C4-2B (cell line): ENCODE results near the gene PLXND1.

Experiments used
- ZFX ChIP-seq: fragments of 450-650 bp; IDR thresholded peaks from 2 replicates; pipeline ENCODE4 v1.6.1; 2017
- TF ChIP-seq, protein P1 (sequence below): fragments of 450-650 bp; conservative IDR thresholded peaks from 2 replicates; pipeline ENCODE4 v1.5.1; 2017; ENCODE audit warnings: mild to moderate bottlenecking

DNA sequence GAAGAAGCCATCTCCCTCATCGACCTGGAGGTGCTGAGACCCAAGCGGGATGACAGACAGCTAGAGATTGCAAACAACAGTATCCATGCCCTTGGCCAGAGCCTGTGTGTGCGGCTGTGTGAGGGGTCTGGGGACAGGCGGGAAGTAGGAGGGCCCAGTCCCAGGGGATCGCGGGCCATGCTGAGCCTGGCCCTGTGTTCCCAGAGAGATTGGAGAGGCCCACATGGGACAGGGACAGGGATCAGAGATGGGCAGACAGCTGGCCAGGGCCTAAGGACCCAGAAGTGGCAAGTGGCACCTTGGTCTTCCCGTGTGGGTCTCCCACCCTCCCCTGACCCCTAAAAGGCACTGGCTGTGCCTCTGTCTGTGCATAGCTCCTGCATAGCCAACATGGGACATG, 89.0 kb downstream of the PLXND1 start:
- TF ChIP-seq, protein P1, sequence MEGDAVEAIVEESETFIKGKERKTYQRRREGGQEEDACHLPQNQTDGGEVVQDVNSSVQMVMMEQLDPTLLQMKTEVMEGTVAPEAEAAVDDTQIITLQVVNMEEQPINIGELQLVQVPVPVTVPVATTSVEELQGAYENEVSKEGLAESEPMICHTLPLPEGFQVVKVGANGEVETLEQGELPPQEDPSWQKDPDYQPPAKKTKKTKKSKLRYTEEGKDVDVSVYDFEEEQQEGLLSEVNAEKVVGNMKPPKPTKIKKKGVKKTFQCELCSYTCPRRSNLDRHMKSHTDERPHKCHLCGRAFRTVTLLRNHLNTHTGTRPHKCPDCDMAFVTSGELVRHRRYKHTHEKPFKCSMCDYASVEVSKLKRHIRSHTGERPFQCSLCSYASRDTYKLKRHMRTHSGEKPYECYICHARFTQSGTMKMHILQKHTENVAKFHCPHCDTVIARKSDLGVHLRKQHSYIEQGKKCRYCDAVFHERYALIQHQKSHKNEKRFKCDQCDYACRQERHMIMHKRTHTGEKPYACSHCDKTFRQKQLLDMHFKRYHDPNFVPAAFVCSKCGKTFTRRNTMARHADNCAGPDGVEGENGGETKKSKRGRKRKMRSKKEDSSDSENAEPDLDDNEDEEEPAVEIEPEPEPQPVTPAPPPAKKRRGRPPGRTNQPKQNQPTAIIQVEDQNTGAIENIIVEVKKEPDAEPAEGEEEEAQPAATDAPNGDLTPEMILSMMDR = no peak
- no peak for TF ChIP-seq ZFX
